NB4 (cell line): ENCODE data around the gene STARD3.

Experiments
- CTCF ChIP-seq: IDR thresholded peaks from one replicate; pipeline ENCODE4 v1.5.1; 2012; ENCODE audit warnings: low read depth, low read length
- MYC ChIP-seq: IDR thresholded peaks from 2 replicates; pipeline ENCODE4 v1.6.1; 2011; ENCODE audit warnings: low read depth, low read length
- POLR2A ChIP-seq: IDR thresholded peaks from 2 replicates; pipeline ENCODE4 v1.6.1; 2011; ENCODE audit warnings: mild to moderate bottlenecking; ENCODE audit not compliant: insufficient read length; ENCODE audit errors: extremely low read depth

GRCh38 chr17:39629898-39630297 is 7.0 kb upstream of the STARD3 start:
- TF ChIP-seq CTCF = peak; percentile 29
- no peak for TF ChIP-seq POLR2A
- TF ChIP-seq MYC = peak; percentile 47
